Fibroblast of villous mesenchyme (primary cell): ENCODE results near the gene KDM6A. TPM values are rescaled to one million over a fixed set of nuclear protein-coding genes. Genes with fewer than 3 reads are reported as not detected.
A peak's percentile ranks its signal among the peaks of the same experiment; 100 is the strongest.
"Not testable (repeated sequence)": the region's sequence is repeated elsewhere in the genome, so short reads cannot be mapped to it uniquely, and the experiment has no call there.

ENCODE experiments used
- DNase-seq: peaks from one replicate; pipeline ENCODE4 v3.0.0-alpha.2; 2010; ENCODE audit warnings: low read depth
- H3K4me3 ChIP-seq: 2 replicates; pipeline ENCODE4 v1.5.1; 2011; ENCODE audit warnings: low read depth, mild to moderate bottlenecking, low read length
- CTCF ChIP-seq: IDR thresholded peaks from 2 replicates; pipeline ENCODE4 v1.5.1; 2012; ENCODE audit warnings: low read depth, mild to moderate bottlenecking, low read length; ENCODE audit not compliant: insufficient read depth
- total RNA-seq: library from RNA; depleted of rRNA; stranded (reverse); fragments of >200 nt; gene quantifications from 2 replicates; pipeline ENCODE4 v1.2.3, GENCODE V29; 2012

The KDM6A gene
- total RNA-seq, 1 donor: 27.6 TPM

- TF ChIP-seq CTCF: peak; percentile 70
- DNase-seq: peak; percentile 64
- H3K4me3 ChIP-seq: no peak overlapping the region
Measured at GRCh38 chrX:45070116-45071007, 197.4 kb downstream of the KDM6A start.

GRCh38 chrX:45073011-45073410 is 200.0 kb downstream of the KDM6A start:
- not testable (repeated sequence) for H3K4me3 ChIP-seq, DNase-seq

GRCh38 chrX:45077748-45078424 is 204.9 kb downstream of the KDM6A start:
- no peak for TF ChIP-seq CTCF
- H3K4me3 ChIP-seq: no peak overlapping the region
- no peak for DNase-seq

GRCh38 chrX:45083314-45083713 is 210.3 kb downstream of the KDM6A start:
- TF ChIP-seq CTCF: no peak
- DNase-seq: no peak
- H3K4me3 ChIP-seq: no peak overlapping the region

- no peak for TF ChIP-seq CTCF
- H3K4me3 ChIP-seq: no peak overlapping the region
- DNase-seq: no peak
Measured at GRCh38 chrX:45110494-45110893, 237.5 kb downstream of the KDM6A start.

- no peak for TF ChIP-seq CTCF
- H3K4me3 ChIP-seq: no peak overlapping the region
- no peak for DNase-seq
Measured at GRCh38 chrX:45126158-45126557, 253.2 kb downstream of the KDM6A start.

- no peak for TF ChIP-seq CTCF
- no peak overlapping the region for H3K4me3 ChIP-seq
Measured at GRCh38 chrX:45128896-45129454, 256.0 kb downstream of the KDM6A start.

More at GRCh38 chrX:45128896-45129454, 256.0 kb downstream of the KDM6A start:
- DNase-seq: no peak
